HepG2 (cell line): ENCODE measurements around the gene JMJD4. TPM values are rescaled to one million over a fixed set of nuclear protein-coding genes. Genes with fewer than 3 reads are reported as not detected.

Experiments
- ATF7-NPFF ChIP-seq: sonication (generic); formaldehyde crosslinking; IDR thresholded peaks from 2 replicates; pipeline ENCODE4 v1.8.1; 2023; ENCODE audit warnings: mild to moderate bottlenecking, low read depth, missing genetic modification reagents, moderate library complexity
- ATRX ChIP-seq: sonication (generic); formaldehyde crosslinking; IDR thresholded peaks from 2 replicates; pipeline ENCODE4 v1.4.0; 2020; ENCODE audit warnings: missing genetic modification reagents, borderline replicate concordance
- CBX1 ChIP-seq: IDR thresholded peaks from one replicate; pipeline ENCODE4 v1.6.1; 2016; ENCODE audit warnings: antibody characterized with exemption, low read depth
- GATAD1 ChIP-seq: IDR thresholded peaks from 2 replicates; pipeline ENCODE4 v1.6.1; 2016; ENCODE audit warnings: missing genetic modification reagents, missing compliant biosample characterization
- ISX ChIP-seq: sonication (generic); formaldehyde crosslinking; conservative IDR thresholded peaks from 2 replicates; pipeline ENCODE4 v1.5.0; 2020; ENCODE audit warnings: missing genetic modification reagents
- SNAPC4 ChIP-seq: sonication (generic); formaldehyde crosslinking; IDR thresholded peaks from 2 replicates; pipeline ENCODE4 v1.4.0; 2020; ENCODE audit warnings: mild to moderate bottlenecking, missing genetic modification reagents
- ZBTB3 ChIP-seq: sonication (generic); formaldehyde crosslinking; IDR thresholded peaks from 2 replicates; pipeline ENCODE4 v1.4.0; 2020; ENCODE audit warnings: low read depth, mild to moderate bottlenecking, moderate library complexity, missing genetic modification reagents, borderline replicate concordance
- ZNF816 ChIP-seq: sonication (generic); formaldehyde crosslinking; IDR thresholded peaks from 2 replicates; pipeline ENCODE4 v1.8.0; 2022; ENCODE audit warnings: missing genetic modification reagents, mild to moderate bottlenecking, borderline replicate concordance
- ZNF891 ChIP-seq: sonication (generic); formaldehyde crosslinking; IDR thresholded peaks from 2 replicates; pipeline ENCODE4 v1.5.0; 2020; ENCODE audit warnings: mild to moderate bottlenecking, missing genetic modification reagents
- polyA plus RNA-seq, 8 experiments: library from polyadenylated mRNA; depleted of rRNA in 3 of 8; stranded (reverse) in 7 of 8; unstranded in 1 of 8; fragments of >200 nt; fragmentation: Illumina TruSeq in 4 of 8; extraction: Trizol in 4 of 8; gene quantifications; 2 replicates each; pipeline versions ENCODE4 v1.2.1 to v1.2.3, GENCODE V29; 2011 to 2016; ENCODE audit warnings: low read depth in 4 of 8, missing spikeins in 1 of 8, mixed read lengths in 1 of 8; ENCODE audit not compliant: insufficient read depth in 1 of 8
- total RNA-seq, 5 experiments: library from RNA; depleted of rRNA; stranded (reverse); fragments of >200 nt; fragmentation: Illumina TruSeq; extraction: Trizol; gene quantifications; 2 replicates each; pipeline ENCODE4 v1.2.3, GENCODE V29; 2016; ENCODE audit warnings: low read depth in 1 of 5
- TF ChIP-seq, protein P1 (sequence below): sonication (generic); formaldehyde crosslinking; IDR thresholded peaks from 2 replicates; pipeline ENCODE4 v1.4.0; 2020; ENCODE audit warnings: mild to moderate bottlenecking, missing genetic modification reagents
- TF ChIP-seq, protein P2 (sequence below): sonication (generic); formaldehyde crosslinking; IDR thresholded peaks from 2 replicates; pipeline ENCODE4 v1.4.0; 2020; ENCODE audit warnings: missing genetic modification reagents
- TF ChIP-seq, protein P3 (sequence below): sonication (generic); formaldehyde crosslinking; IDR thresholded peaks from 2 replicates; pipeline ENCODE4 v1.9.0; 2022; ENCODE audit warnings: low read depth, missing genetic modification reagents
- TF ChIP-seq, protein P4 (sequence below): sonication (generic); formaldehyde crosslinking; IDR thresholded peaks from 2 replicates; pipeline ENCODE4 v1.4.0; 2020; ENCODE audit warnings: mild to moderate bottlenecking, missing genetic modification reagents
- TF ChIP-seq, protein P5 (sequence below): IDR thresholded peaks from 2 replicates; pipeline ENCODE4 v1.6.1; 2016; ENCODE audit warnings: missing biosample characterization, missing genetic modification reagents, low read depth

Gene JMJD4
- total and polyA plus RNA-seq, 2 of the 13 experiments (the other 11 are each of a cell fraction or from before 2014, with no cell fraction given), result 10.2 to 29.0 TPM

GRCh38 chr1:227734856-227735538 lies at the start of gene JMJD4, which contains the start of gene SNAP47 (continued):
- TF ChIP-seq ZNF816 (CRISPR knock-in tag), result no peak
- TF ChIP-seq ATF7-NPFF (CRISPR knock-in tag), result peak; percentile 93
- TF ChIP-seq GATAD1 (CRISPR knock-in tag), result peak; percentile 98
- TF ChIP-seq, protein P1, sequence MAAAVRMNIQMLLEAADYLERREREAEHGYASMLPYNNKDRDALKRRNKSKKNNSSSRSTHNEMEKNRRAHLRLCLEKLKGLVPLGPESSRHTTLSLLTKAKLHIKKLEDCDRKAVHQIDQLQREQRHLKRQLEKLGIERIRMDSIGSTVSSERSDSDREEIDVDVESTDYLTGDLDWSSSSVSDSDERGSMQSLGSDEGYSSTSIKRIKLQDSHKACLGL (CRISPR knock-in tag), result peak; percentile 64; the same call in 1 of the 2 replicates
- no peak; the same call in 1 of the 2 replicates for TF ChIP-seq ISX (CRISPR knock-in tag)
- TF ChIP-seq, protein P2, sequence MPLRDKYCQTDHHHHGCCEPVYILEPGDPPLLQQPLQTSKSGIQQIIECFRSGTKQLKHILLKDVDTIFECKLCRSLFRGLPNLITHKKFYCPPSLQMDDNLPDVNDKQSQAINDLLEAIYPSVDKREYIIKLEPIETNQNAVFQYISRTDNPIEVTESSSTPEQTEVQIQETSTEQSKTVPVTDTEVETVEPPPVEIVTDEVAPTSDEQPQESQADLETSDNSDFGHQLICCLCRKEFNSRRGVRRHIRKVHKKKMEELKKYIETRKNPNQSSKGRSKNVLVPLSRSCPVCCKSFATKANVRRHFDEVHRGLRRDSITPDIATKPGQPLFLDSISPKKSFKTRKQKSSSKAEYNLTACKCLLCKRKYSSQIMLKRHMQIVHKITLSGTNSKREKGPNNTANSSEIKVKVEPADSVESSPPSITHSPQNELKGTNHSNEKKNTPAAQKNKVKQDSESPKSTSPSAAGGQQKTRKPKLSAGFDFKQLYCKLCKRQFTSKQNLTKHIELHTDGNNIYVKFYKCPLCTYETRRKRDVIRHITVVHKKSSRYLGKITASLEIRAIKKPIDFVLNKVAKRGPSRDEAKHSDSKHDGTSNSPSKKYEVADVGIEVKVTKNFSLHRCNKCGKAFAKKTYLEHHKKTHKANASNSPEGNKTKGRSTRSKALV, result peak; percentile 90
- TF ChIP-seq, protein P3, sequence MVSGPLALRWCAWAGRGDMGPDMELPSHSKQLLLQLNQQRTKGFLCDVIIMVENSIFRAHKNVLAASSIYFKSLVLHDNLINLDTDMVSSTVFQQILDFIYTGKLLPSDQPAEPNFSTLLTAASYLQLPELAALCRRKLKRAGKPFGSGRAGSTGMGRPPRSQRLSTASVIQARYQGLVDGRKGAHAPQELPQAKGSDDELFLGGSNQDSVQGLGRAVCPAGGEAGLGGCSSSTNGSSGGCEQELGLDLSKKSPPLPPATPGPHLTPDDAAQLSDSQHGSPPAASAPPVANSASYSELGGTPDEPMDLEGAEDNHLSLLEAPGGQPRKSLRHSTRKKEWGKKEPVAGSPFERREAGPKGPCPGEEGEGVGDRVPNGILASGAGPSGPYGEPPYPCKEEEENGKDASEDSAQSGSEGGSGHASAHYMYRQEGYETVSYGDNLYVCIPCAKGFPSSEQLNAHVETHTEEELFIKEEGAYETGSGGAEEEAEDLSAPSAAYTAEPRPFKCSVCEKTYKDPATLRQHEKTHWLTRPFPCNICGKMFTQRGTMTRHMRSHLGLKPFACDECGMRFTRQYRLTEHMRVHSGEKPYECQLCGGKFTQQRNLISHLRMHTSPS, result peak; percentile 26; the same call in 1 of the 2 replicates
- TF ChIP-seq ATRX (CRISPR knock-in tag), result no peak
- no peak; the same call in 1 of the 2 replicates for TF ChIP-seq ZBTB3
- TF ChIP-seq ZNF891, result peak; percentile 86
- TF ChIP-seq, protein P4, sequence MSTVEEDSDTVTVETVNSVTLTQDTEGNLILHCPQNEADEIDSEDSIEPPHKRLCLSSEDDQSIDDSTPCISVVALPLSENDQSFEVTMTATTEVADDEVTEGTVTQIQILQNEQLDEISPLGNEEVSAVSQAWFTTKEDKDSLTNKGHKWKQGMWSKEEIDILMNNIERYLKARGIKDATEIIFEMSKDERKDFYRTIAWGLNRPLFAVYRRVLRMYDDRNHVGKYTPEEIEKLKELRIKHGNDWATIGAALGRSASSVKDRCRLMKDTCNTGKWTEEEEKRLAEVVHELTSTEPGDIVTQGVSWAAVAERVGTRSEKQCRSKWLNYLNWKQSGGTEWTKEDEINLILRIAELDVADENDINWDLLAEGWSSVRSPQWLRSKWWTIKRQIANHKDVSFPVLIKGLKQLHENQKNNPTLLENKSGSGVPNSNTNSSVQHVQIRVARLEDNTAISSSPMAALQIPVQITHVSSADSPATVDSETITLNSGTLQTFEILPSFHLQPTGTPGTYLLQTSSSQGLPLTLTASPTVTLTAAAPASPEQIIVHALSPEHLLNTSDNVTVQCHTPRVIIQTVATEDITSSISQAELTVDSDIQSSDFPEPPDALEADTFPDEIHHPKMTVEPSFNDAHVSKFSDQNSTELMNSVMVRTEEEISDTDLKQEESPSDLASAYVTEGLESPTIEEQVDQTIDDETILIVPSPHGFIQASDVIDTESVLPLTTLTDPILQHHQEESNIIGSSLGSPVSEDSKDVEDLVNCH (CRISPR knock-in tag), result no peak
- TF ChIP-seq, protein P5, sequence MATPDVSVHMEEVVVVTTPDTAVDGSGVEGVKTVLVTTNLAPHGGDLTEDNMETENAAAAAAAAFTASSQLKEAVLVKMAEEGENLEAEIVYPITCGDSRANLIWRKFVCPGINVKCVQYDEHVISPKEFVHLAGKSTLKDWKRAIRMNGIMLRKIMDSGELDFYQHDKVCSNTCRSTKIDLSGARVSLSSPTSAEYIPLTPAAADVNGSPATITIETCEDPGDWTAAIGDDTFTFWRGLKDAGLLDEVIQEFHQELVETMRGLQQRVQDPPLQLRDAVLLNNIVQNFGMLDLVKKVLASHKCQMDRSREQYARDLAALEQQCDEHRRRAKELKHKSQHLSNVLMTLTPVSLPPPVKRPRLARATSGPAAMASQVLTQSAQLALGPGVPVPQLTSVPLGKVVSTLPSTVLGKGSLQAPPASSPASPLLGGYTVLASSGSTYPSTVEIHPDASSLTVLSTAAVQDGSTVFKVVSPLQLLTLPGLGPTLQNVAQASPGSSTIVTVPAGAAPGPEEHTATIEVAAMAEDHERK (CRISPR knock-in tag), result no peak
- no peak for TF ChIP-seq CBX1
- no peak for TF ChIP-seq SNAPC4 (CRISPR knock-in tag)
